B cell (primary cell): ENCODE results near the gene AFF3.

Experiments
- EZH2 ChIP-seq: IDR thresholded peaks from 2 replicates; pipeline ENCODE4 v1.6.1; 2012; ENCODE audit warnings: borderline replicate concordance, low read depth, mild to moderate bottlenecking, moderate library complexity, low read length; ENCODE audit not compliant: insufficient read depth, poor library complexity, severe bottlenecking
- TF ChIP-seq, protein P1 (sequence below): fragments of 200-600 bp; IDR thresholded peaks from one replicate; pipeline ENCODE4 v1.8.0; 2022; ENCODE audit warnings: antibody characterized with exemption, mild to moderate bottlenecking

DNA sequence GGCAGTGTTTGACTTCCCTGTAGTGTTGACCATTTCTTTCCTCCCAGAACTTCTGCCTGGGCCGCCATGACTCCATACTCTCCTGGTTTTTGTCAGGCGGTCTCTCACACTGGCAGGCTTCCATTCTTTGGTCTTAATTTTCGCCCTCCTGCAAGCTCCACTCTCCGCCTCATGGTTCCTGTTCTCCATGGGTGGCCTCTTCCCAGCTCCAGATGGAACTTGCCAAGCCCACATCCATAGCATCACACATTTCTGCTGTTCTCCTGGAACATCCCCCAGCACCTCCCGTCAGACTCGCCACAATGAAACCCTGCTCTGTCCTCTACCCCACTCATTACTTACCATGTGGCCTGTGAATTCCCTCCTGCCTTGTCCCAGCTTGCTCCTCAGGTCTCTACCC lies 896 bp upstream of the AFF3 start:
- TF ChIP-seq, protein P1, sequence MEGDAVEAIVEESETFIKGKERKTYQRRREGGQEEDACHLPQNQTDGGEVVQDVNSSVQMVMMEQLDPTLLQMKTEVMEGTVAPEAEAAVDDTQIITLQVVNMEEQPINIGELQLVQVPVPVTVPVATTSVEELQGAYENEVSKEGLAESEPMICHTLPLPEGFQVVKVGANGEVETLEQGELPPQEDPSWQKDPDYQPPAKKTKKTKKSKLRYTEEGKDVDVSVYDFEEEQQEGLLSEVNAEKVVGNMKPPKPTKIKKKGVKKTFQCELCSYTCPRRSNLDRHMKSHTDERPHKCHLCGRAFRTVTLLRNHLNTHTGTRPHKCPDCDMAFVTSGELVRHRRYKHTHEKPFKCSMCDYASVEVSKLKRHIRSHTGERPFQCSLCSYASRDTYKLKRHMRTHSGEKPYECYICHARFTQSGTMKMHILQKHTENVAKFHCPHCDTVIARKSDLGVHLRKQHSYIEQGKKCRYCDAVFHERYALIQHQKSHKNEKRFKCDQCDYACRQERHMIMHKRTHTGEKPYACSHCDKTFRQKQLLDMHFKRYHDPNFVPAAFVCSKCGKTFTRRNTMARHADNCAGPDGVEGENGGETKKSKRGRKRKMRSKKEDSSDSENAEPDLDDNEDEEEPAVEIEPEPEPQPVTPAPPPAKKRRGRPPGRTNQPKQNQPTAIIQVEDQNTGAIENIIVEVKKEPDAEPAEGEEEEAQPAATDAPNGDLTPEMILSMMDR: no peak
- TF ChIP-seq EZH2: no peak
